GM18861 (cell line): ENCODE results near the gene ZNF615.
A peak's percentile ranks its signal among the peaks of the same experiment; 100 is the strongest.
"Not testable (repeated sequence)": the region's sequence is repeated elsewhere in the genome, so short reads cannot be mapped to it uniquely, and the experiment has no call there.

ENCODE experiments used
- ATAC-seq: cut with Tn5 transposase; IDR thresholded peaks from one replicate; pipeline ENCODE4 v1.9.1; 2021; ENCODE audit not compliant: unreplicated experiment

ZNF615 gene

DNA sequence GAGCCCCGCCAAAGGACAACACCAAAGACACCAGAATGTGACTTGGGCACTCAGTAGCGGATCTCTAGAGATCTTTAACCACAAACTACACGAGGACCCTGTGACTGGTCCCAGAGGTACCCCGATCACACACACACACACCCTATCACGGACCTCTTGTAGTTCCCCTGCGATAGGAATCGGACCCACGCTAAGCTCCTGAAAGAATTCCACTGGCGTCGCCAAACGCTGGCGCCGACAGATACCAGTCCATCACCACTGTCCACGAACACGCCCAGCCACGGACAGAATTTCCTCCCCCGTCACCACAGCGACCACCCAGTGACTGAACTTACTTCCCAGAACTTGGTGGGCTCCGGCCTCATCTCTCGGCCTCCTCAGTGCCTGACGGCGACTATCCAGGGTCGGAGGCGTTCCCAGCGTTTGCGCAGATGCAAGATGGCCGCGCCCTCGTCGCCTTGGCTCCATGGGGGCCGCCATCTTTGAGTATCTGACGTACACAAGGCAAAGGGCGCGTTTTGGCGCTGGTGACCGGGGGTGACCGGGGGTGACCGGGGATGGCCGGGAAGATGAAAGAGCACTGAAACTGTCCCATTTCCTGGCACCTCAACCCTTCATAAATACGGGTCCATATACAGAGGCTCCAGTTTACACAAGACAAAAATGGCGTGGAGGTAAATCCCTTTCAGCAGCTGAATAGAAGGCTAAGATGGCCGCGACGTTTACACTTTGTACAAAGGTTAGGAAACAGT, at the start of gene ZNF615:
Gene ZNF615, minus strand, starts transcription at position 406 of the 752 bp plus-strand sequence. CDS start 4,500 bp downstream, outside the sequence.
- ATAC-seq, result peak; percentile 67

DNA sequence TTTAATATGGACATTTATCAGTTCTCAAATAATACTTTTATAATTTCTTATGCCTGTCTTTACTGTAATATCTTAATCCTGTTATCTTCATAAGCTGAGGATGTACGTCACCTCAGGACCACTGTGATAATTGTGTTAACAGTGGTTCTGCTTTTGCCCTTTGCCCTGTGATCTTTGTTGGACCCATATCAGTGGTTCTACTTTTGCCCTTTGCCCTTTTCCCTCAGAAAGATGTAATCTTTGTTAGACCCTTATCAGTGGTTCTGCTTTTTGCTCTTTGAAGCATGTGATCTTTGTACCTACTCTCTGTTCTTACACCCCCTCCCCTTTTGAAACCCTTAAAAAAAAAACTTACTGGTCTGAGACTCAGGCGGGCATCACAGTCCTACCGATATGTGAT, 48.5 kb upstream of the ZNF615 start:
- ATAC-seq, result not testable (repeated sequence)

DNA sequence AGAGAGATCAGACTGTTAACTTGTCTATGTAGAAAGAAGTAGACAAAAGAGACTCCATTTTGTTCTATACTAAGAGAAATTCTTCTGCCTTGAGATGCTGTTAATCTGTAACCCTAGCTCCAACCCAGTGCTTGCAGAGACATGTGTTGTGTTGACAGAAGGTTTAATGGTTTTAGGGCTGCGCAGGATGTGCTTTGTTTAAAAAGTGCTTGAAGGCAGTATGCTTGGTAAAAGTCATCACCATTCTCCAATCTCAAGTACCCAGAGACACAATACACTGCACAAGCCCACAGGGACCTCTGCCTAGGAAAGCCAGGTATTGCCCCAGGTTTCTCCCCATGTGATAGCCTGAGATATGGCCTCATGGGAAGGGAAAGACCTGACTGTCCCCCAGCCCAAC, 43.7 kb upstream of the ZNF615 start:
- ATAC-seq, result not testable (repeated sequence)

DNA sequence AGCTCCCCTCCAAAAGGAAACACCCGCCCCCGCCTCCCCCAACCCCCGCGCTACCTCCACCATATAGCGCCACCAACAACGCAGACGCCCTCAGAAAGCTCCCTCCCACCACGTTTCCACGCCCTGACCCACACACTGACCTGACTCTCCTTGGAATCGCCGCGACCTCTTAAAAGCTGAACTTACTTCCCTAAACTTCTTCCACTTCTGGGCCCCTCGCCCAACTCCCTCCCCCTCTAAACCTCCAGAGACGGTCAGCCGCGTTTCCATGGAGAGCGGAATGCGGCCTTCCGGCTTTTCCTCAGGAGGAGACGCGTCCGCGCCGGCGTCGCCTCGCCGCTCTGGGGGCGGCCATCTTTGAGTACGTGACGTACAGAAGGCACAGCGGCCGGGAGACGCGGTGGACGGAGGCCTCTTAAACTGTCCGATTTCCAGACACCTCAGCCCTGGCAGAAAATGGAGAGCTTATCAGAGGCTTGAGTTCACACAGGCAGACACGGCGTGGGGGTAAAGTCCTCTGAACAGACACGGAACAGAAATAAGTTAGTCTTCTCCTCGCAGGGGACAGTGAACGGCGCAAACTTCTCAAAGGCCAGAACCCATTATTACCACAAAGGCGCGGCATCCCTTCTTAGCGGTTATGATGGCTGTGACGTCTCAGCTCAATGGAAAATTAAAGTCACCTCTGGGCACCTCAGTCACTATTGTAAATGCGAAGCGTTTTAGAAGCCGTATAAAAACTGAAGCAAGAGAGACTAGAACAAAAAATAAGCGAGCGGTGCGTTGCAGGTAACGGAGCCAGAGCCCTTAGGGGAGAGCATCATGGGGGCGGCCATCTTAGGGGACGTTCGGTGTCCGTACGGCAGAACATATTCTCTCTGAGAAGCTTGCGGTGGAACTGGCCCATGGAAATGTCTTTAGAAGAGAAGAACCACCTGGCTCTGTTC, 40.8 kb upstream of the ZNF615 start, which contains the start of gene ZNF432:
Gene ZNF432, minus strand, starts transcription at position 284 of the 947 bp plus-strand sequence. CDS start 1,970 bp downstream, outside the sequence.
- peak; percentile 81 for ATAC-seq

DNA sequence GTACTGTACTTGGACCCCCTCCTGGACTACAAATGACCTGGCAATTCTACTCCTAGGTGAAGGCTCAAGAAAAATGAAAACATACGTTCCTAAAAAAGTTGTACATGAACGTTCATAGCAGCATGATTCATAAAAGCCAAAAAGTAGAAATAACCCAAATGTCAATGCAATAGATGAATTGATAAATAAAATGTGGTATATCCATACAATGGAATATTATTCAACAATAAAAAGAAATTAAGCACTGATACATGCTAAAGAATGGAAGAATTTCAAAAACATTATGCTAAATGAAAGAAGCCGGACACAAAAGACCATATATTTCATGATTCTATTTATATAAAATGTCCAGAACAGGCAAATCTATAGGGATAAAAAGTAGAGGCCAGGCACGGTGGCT, 31.2 kb upstream of the ZNF615 start:
- ATAC-seq, result no peak

DNA sequence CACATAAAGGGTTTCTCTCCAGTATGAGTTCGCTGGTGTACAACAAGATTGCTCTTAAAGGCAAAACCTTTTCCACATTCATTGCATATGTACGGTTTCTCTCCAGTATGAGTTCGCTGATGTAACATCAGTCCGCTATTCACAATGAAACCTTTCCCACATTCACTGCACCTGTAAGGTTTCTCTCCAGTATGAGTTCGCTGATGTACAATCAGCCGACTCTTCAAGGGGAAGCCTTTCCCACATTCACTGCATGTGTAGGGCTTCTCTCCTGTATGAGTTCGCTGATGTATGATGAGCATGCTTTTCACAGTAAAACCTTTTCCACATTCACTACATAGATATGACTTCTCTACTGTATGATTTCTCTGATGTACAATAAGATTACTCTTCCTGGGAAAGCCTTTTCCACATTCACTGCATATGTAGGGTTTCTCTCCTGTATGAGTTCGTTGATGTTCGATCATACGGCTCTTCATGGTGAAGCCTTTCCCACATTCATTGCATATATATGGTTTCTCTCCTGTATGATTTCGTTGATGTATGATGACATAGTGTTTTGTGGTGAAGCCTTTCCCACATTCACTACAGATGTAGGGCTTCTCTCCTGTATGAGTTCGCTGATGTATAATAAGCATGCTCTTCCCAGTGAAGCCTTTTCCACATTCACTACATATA, 26.2 kb upstream of the ZNF615 start:
- no peak for ATAC-seq

DNA sequence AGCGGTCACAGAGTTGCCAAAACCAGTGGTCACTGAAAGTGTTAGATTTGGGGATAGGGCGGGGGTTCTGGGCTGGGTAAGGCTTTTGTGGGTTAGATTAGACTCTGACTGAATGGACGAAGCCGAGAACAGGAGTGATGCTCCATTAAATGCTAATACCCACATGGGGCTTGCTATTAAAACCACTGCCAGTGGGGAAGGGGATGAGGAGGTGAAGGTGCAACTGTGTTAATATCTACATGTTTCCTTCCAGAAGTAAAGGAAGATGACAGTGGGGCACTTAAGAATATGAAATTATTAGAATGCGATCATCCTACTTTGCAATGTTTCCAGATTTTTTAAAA, 20.7 kb upstream of the ZNF615 start:
- ATAC-seq, result no peak

DNA sequence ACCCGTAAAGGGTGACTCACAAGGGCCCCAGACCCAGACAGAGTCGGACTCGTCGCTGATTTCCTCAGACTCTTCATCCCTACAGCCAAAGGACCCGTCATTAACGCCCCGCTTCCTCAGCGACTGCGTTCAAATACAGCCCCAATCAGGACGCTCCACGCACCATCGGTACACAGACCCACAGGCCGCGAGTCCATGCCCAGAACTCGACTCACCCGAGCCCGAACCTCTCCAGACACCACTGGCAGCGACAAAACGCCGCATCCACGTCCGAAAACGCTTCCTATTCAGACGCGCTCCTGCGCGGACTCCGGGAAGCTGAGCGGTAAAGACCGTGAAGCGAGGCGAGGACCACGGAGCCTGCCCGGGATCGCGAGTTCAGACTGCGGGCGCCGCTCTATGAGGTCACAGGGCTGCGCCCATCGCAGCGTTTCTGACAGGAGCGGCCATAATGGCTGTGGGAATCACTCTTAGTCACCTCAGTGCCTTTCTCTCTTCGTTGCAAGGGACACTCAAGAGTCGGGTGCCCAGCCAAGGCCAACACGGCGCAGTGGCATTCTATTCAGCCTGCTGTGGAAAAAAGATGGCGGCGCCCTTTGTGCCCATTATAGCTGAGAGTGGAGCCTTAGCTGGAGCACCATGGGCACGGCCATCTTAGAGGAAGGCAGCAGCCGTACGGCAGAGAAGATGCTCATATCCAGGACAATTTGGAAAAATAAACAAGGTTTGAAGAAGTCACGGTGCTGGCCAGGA, 20.2 kb upstream of the ZNF615 start, which contains the start of gene ZNF614:
Gene ZNF614, minus strand, starts transcription at position 353 of the 753 bp plus-strand sequence. CDS start 2,634 bp downstream, outside the sequence.
- ATAC-seq, result peak; percentile 93

DNA sequence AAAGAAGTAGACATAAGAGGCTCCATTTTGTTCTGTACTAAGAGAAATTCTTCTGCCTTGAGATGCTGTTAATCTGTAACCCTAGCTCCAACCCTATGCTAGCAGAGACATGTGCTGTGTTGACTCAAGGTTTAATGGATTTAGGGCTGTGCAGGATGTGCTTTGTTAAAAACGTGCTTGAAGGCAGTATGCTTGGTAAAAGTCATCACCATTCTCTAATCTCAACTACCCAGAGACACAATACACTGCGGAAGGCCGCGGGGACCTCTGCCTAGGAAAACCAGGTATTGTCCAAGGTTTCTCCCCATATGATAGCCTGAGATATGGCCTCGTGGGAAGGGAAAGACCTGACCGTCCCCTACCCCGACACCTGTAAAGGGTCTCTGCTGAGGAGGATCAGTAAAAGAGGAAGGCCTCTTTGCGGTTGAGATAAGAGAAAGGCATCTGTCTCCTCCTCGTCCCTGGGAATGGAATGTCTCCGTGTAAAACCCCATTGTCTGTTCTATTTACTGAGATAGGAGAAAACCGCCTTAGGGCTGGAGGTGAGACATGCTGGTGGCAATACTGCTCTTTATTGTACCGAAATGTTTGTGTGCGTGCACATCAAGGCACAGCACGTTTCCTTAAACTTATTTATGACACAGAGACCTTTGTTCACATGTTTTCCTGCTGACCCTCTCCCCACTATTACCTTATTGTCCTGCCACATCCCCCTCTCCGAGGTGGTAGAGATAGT, 18.4 kb upstream of the ZNF615 start:
- not testable (repeated sequence) for ATAC-seq

DNA sequence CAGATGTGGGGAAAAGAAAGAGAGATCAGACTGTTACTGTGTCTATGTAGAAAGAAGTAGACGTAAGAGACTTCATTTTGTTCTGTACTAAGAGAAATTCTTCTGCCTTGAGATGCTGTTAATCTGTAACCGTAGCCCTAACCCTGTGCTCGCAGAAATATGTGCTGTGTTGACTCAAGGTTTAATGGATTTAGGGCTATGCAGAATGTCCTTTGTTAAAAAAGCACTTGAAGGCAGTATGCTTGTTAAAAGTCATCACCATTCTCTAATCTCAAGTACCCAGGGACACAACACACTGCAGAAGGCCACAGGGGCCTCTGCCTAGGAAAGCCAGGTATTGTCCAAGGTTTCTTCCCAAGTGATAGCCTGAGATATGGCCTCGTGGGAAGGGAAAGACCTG, 16.5 kb upstream of the ZNF615 start:
- not testable (repeated sequence) for ATAC-seq

DNA sequence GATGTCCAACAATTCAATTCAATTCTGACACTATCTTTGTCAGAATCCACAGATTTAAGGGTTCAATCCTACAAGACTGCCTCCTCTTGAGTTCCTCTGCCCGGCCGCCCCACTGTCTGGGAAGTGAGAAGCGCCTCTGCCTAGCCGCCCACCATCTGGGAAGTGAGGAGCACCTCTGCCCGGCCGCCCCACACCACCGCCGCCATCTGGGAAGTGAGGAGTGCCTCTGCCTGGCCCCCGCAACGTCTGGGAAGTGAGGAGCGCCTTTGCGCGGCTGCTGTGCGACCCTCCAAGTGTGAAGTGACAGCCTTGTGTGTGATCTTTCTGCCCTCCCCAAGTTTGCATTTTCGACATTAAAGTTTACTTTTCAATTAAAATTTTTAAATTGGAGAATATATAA, 14.2 kb upstream of the ZNF615 start:
- ATAC-seq, result no peak

DNA sequence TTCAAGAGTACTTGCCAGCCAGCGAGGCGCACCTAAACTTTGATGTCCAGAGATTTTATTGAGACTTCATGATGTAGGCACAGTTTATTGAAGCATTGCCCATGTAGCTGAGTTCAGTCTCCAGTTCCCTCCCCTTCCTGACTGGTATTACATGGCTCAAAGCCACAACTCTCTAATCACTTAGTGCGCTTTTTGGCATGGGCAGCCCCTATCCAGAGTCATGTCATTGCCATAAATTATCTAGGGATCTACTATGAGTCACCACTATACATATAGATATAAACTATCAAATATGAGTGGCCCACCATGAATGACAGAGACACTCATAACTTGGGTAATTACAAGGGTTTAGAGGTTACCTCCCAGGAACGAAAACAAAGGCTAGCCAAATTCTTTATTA, 12.5 kb upstream of the ZNF615 start:
- no peak for ATAC-seq

DNA sequence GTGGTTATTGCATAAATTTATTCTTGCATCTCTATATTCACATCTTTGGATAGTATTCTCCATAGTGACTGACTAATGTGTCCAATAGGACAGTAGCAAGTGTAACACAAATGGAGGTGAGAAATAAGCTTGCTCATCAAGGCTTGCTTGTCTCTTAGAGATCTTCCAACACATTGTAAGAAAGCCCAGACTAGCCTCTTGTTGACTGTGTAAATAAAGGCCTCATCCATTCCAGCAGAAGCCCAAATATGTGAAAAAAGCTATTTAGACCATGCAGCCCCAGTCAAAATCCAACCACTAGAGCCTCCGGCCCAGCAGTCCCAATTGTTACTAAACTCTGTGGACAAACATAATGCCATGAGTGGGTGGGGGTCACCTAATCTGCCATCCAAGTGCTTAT, 2.7 kb upstream of the ZNF615 start:
- no peak for ATAC-seq

DNA sequence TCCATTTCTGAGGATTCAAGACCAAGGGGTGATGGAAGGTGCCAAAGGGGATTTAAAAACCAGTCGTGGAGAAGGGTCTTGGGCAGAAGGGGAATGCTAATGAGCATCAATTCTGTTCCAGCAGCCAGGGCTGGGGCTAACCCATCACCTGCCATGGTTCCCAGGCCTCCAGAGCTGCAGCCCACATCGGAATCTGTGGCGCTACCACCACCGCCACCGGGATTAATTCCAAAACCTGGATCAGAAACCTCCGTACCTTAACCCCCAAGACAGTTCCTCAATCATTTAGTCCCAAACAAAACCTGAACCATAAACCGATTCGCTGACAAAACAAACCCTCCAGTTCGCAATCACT, 583 bp downstream of the ZNF615 start:
- no peak for ATAC-seq

DNA sequence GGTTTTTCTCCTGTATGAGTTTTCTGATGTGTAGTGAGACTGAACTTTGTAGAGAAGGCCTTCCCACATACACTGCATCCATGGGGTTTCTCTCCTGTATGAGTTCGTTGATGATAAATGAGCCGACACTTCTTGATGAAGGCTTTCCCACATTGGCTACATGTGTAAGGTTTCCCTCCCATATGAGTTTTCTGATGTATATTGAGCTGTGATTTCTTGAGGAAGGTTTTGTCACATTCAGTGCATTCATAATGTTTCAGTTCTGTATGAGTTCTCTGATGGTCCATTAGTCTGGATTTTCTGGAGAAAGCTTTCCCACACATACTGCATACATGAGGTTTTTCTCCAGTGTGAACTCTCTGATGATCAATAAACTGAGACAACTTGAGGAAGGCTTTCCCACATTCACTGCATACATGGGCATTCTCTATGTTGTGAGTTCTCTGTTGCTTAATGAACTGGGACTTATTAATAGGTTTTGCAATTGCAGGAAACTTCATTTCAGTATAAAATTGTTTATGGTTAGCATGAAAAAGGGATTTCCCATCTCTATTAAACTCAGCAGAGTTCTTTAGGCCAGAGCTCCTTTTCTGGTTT, 13.9 kb downstream of the ZNF615 start:
- ATAC-seq, result no peak

DNA sequence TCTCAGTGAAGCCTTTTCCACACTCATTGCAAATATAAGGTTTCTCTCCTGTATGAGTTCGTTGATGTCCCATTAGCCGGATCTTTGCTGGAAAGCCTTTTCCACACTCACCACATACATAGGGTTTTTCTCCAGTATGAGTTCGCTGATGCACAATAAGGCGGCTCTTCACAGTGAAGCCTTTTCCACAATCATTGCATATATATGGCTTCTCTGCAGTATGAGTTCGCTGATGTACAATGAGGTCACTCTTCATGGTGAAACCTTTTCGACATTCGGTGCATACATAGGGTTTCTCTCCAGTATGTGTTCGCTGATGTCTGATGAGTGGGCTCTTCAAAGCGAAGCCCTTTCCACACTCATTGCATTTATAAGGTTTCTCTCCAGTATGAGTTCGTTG, 14.6 kb downstream of the ZNF615 start:
- ATAC-seq, result no peak

DNA sequence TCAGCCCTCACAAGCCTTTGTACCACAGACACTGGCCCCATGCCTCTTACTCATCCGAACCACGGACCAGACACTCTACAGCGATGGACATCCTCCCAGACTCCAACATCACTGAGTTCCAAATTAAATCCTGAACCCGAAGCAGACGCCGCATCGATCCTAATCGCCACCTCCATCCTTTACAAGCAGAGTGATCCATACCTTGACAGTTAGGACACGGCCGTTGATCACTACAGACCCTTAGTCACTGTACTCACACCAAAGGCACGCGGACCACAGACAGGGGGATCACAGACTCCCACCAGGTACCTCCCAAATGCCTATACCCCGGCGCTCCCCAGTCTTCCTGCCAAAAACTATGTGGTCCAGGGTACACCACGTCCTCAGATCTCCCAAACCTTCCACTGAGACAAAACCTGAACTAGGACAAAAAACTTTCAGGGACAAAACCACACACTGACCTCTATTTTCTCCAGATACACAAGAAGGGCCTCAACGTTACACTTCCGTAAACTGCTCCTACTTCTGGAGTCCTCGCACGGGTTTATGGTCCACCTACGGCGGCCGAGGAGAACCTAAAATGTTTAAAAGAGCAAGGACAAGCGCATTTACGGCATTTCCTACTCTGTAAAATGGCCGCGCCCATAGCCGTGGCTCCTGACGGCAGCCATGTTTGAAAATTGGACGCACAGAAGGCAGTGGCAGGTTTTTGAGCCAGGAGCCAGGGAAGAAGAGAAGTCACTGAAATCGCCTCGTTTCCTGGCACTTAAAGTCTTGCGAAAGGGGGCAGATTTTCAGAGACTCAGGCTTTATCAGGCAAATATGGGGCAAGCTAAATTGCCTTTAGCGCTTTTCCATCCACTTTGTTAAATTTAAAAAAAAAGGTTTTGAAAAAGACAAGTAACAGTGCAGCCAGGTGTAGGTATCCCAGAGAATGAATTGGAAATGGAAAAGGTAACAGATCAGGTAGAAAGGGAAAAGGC, 21.4 kb downstream of the ZNF615 start, which contains the start of gene ZNF350:
Gene ZNF350, minus strand, starts transcription at position 532 of the 983 bp plus-strand sequence. CDS start 12,480 bp downstream, outside the sequence.
- peak; percentile 91 for ATAC-seq

DNA sequence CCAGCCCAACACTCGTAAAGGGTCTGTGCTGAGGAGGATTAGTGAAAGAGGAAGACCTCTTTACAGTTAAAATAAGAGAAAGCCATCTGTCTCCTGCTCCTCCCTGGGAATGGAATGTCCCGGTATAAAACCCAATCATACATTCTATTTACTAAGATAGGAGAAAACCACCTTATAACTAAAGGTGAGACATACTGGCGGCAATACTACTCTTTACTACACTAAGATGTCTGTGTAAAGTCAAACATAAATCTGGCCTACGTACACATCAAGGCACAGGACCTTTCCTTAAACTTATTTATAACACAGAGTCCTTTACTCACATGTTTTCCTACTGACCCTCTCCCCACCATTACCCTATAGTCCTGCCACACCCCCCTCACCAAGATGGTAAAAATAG, 24.6 kb downstream of the ZNF615 start:
- no peak for ATAC-seq
